WTC11 (cell line): ENCODE data around the gene PDCD5. TPM values are rescaled to one million over a fixed set of nuclear protein-coding genes. Genes with fewer than 3 reads are reported as not detected.

ENCODE experiments used
- ATAC-seq: fragments of 200-7000 bp; cut with Tn5 transposase; 2 replicates; pipeline ENCODE4 v1.10.0; 2021; ENCODE audit warnings: mild to moderate bottlenecking, moderate library complexity
- CTCF ChIA-PET: fragments of 300-600 bp; sonication (Branson Sonifier 250); formaldehyde crosslinking; loops from one replicate; lab custom pipeline; 2021; ENCODE audit warnings: antibody characterized with exemption; lab: Charles Lee
- POLR2A ChIA-PET: fragments of 350-600 bp; sonication (Branson Sonifier 250); formaldehyde crosslinking; loops from one replicate; lab custom pipeline; 2021; ENCODE audit warnings: antibody characterized with exemption; lab: Charles Lee
- DNase-seq: peaks from one replicate; pipeline ENCODE4 v3.0.0; 2021; ENCODE audit warnings: low spot score
- H3K27ac Mint-ChIP-seq: 2 replicates; pipeline ENCODE4 v1.8.0; 2021; ENCODE audit warnings: mixed read lengths
- H3K27me3 Mint-ChIP-seq: 2 replicates; pipeline ENCODE4 v1.8.0; 2021; ENCODE audit warnings: low read depth, mild to moderate bottlenecking, moderate library complexity, mixed read lengths
- H3K36me3 Mint-ChIP-seq: 2 replicates; pipeline ENCODE4 v1.8.0; 2021; ENCODE audit warnings: mixed read lengths
- H3K4me1 Mint-ChIP-seq: 2 replicates; pipeline ENCODE4 v1.8.0; 2022; ENCODE audit warnings: mixed read lengths
- H3K4me3 Mint-ChIP-seq: 2 replicates; pipeline ENCODE4 v1.8.0; 2021; ENCODE audit warnings: mild to moderate bottlenecking, moderate library complexity, mixed read lengths
- H3K9me3 Mint-ChIP-seq: 2 replicates; pipeline ENCODE4 v1.8.0; 2021; ENCODE audit warnings: mixed read lengths
- FOXP1 ChIP-seq: sonication (generic); formaldehyde crosslinking; IDR thresholded peaks from 2 replicates; pipeline ENCODE4 v1.8.0; 2022; ENCODE audit warnings: missing genetic modification reagents, mild to moderate bottlenecking, moderate library complexity, borderline replicate concordance
- NR2C2 ChIP-seq: sonication (generic); formaldehyde crosslinking; IDR thresholded peaks from 2 replicates; pipeline ENCODE4 v1.8.0; 2022; ENCODE audit warnings: mild to moderate bottlenecking, missing genetic modification reagents
- PRRX2 ChIP-seq: fragments of 250-450 bp; sonication (Bioruptor Pico); IDR thresholded peaks from 2 replicates; pipeline ENCODE4 v1.8.0; 2021; ENCODE audit warnings: mild to moderate bottlenecking
- RELA ChIP-seq: sonication (generic); formaldehyde crosslinking; IDR thresholded peaks from 2 replicates; pipeline ENCODE4 v1.8.1; 2022; ENCODE audit warnings: missing genetic modification reagents, mild to moderate bottlenecking, borderline replicate concordance
- SOX15 ChIP-seq: fragments of 250-450 bp; sonication (Bioruptor Pico); IDR thresholded peaks from 2 replicates; pipeline ENCODE4 v1.9.0; 2021; ENCODE audit warnings: mild to moderate bottlenecking
- TEAD1 ChIP-seq: sonication (generic); formaldehyde crosslinking; IDR thresholded peaks from 2 replicates; pipeline ENCODE4 v1.8.0; 2022; ENCODE audit warnings: mild to moderate bottlenecking, missing genetic modification reagents
- ZNF138 ChIP-seq: sonication (generic); formaldehyde crosslinking; conservative IDR thresholded peaks from 2 replicates; pipeline ENCODE4 v1.8.1; 2022; ENCODE audit warnings: mild to moderate bottlenecking, moderate library complexity, missing genetic modification reagents
- total RNA-seq: library from RNA; stranded (reverse); gene quantifications from 3 replicates; pipeline ENCODE4 v1.2.3, GENCODE V29; 2021
- TF ChIP-seq, protein P1 (sequence below): sonication (generic); formaldehyde crosslinking; IDR thresholded peaks from 2 replicates; pipeline ENCODE4 v1.8.0; 2023; ENCODE audit warnings: missing genetic modification reagents, mild to moderate bottlenecking, borderline replicate concordance
- TF ChIP-seq, protein P2 (sequence below): sonication (generic); formaldehyde crosslinking; IDR thresholded peaks from 2 replicates; pipeline ENCODE4 v1.8.1; 2023; ENCODE audit warnings: mild to moderate bottlenecking, missing genetic modification reagents
- TF ChIP-seq, protein P3 (sequence below): fragments of 250-450 bp; sonication (Bioruptor Pico); IDR thresholded peaks from 2 replicates; pipeline ENCODE4 v1.9.0; 2021; ENCODE audit warnings: mild to moderate bottlenecking, borderline replicate concordance
- TF ChIP-seq, protein P4 (sequence below): sonication (generic); formaldehyde crosslinking; IDR thresholded peaks from 2 replicates; pipeline ENCODE4 v1.8.1; 2023; ENCODE audit warnings: mild to moderate bottlenecking, missing genetic modification reagents, moderate library complexity
- TF ChIP-seq, protein P5 (sequence below): sonication (generic); formaldehyde crosslinking; IDR thresholded peaks from 2 replicates; pipeline ENCODE4 v1.8.0; 2022; ENCODE audit warnings: mild to moderate bottlenecking, missing genetic modification reagents
- TF ChIP-seq, protein P6 (sequence below): fragments of 250-450 bp; sonication (Bioruptor Pico); IDR thresholded peaks from 2 replicates; pipeline ENCODE4 v1.8.0; 2021; ENCODE audit warnings: mild to moderate bottlenecking
- TF ChIP-seq, protein P7 (sequence below): sonication (generic); formaldehyde crosslinking; IDR thresholded peaks from 2 replicates; pipeline ENCODE4 v1.8.1; 2023; ENCODE audit warnings: mild to moderate bottlenecking, missing genetic modification reagents, moderate library complexity
- TF ChIP-seq, protein P8 (sequence below): sonication (generic); formaldehyde crosslinking; IDR thresholded peaks from 2 replicates; pipeline ENCODE4 v1.8.1; 2023; ENCODE audit warnings: mild to moderate bottlenecking, moderate library complexity, missing genetic modification reagents

PDCD5 gene
- total RNA-seq, 1 experiment from 2014 or later = 89.5 TPM

DNA sequence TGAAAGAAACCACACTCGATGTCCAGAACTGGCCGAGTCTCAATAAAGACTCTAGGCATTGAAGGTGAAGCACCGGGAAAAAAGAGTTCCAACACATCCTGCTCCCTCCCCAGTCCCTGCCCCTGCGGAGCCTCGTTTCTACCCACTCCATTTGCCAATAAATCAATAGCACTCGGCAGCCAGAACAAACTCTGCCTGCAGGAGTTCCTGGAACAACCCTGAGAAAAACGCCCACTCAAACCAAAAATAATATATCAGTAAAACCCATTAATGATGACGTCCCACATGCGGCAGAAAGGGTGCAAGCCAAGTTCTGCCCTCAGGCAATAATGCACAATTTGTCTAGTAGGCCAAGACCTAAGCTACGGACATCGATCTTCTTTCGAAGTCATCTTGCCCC is 41.0 kb downstream of the PDCD5 start (continued):
- TF ChIP-seq, protein P1, sequence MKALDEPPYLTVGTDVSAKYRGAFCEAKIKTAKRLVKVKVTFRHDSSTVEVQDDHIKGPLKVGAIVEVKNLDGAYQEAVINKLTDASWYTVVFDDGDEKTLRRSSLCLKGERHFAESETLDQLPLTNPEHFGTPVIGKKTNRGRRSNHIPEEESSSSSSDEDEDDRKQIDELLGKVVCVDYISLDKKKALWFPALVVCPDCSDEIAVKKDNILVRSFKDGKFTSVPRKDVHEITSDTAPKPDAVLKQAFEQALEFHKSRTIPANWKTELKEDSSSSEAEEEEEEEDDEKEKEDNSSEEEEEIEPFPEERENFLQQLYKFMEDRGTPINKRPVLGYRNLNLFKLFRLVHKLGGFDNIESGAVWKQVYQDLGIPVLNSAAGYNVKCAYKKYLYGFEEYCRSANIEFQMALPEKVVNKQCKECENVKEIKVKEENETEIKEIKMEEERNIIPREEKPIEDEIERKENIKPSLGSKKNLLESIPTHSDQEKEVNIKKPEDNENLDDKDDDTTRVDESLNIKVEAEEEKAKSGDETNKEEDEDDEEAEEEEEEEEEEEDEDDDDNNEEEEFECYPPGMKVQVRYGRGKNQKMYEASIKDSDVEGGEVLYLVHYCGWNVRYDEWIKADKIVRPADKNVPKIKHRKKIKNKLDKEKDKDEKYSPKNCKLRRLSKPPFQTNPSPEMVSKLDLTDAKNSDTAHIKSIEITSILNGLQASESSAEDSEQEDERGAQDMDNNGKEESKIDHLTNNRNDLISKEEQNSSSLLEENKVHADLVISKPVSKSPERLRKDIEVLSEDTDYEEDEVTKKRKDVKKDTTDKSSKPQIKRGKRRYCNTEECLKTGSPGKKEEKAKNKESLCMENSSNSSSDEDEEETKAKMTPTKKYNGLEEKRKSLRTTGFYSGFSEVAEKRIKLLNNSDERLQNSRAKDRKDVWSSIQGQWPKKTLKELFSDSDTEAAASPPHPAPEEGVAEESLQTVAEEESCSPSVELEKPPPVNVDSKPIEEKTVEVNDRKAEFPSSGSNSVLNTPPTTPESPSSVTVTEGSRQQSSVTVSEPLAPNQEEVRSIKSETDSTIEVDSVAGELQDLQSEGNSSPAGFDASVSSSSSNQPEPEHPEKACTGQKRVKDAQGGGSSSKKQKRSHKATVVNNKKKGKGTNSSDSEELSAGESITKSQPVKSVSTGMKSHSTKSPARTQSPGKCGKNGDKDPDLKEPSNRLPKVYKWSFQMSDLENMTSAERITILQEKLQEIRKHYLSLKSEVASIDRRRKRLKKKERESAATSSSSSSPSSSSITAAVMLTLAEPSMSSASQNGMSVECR = no peak
- TF ChIP-seq ZNF138 (CRISPR knock-in tag) = no peak
- TF ChIP-seq, protein P2, sequence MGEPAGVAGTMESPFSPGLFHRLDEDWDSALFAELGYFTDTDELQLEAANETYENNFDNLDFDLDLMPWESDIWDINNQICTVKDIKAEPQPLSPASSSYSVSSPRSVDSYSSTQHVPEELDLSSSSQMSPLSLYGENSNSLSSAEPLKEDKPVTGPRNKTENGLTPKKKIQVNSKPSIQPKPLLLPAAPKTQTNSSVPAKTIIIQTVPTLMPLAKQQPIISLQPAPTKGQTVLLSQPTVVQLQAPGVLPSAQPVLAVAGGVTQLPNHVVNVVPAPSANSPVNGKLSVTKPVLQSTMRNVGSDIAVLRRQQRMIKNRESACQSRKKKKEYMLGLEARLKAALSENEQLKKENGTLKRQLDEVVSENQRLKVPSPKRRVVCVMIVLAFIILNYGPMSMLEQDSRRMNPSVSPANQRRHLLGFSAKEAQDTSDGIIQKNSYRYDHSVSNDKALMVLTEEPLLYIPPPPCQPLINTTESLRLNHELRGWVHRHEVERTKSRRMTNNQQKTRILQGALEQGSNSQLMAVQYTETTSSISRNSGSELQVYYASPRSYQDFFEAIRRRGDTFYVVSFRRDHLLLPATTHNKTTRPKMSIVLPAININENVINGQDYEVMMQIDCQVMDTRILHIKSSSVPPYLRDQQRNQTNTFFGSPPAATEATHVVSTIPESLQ (CRISPR knock-in tag) = no peak
- TF ChIP-seq, protein P3, sequence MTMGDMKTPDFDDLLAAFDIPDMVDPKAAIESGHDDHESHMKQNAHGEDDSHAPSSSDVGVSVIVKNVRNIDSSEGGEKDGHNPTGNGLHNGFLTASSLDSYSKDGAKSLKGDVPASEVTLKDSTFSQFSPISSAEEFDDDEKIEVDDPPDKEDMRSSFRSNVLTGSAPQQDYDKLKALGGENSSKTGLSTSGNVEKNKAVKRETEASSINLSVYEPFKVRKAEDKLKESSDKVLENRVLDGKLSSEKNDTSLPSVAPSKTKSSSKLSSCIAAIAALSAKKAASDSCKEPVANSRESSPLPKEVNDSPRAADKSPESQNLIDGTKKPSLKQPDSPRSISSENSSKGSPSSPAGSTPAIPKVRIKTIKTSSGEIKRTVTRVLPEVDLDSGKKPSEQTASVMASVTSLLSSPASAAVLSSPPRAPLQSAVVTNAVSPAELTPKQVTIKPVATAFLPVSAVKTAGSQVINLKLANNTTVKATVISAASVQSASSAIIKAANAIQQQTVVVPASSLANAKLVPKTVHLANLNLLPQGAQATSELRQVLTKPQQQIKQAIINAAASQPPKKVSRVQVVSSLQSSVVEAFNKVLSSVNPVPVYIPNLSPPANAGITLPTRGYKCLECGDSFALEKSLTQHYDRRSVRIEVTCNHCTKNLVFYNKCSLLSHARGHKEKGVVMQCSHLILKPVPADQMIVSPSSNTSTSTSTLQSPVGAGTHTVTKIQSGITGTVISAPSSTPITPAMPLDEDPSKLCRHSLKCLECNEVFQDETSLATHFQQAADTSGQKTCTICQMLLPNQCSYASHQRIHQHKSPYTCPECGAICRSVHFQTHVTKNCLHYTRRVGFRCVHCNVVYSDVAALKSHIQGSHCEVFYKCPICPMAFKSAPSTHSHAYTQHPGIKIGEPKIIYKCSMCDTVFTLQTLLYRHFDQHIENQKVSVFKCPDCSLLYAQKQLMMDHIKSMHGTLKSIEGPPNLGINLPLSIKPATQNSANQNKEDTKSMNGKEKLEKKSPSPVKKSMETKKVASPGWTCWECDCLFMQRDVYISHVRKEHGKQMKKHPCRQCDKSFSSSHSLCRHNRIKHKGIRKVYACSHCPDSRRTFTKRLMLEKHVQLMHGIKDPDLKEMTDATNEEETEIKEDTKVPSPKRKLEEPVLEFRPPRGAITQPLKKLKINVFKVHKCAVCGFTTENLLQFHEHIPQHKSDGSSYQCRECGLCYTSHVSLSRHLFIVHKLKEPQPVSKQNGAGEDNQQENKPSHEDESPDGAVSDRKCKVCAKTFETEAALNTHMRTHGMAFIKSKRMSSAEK = no peak

DNA sequence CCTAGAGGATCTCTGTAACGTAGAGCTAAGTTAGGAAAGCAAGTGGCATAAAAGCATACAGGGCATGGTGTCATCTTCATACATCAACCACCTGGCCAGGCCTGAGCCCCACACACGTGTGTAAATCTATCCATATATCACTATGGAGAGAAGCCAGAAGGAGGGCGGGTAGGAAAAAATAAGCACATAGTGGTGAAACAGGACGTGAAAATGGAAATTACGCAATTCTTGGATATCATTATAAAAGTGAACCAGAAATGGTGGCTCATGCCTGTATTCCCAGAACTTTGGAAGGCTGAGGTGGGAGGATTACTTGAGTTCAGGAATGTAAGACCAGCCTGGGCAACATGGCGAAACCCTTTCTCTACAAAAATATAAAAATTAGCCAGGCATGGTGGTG is 43.4 kb downstream of the PDCD5 start:
- H3K36me3 Mint-ChIP-seq = peaks cover 51% of the 10 kb centered on the region
- H3K27ac Mint-ChIP-seq = no peak overlapping the region
- CTCF ChIA-PET = no interaction called here
- TF ChIP-seq RELA (CRISPR knock-in tag) (no peak), SOX15 (CRISPR knock-in tag) (no peak), PRRX2 (no peak), FOXP1 (CRISPR knock-in tag) (no peak), NR2C2 (CRISPR knock-in tag) (no peak), TEAD1 (CRISPR knock-in tag) (no peak)
- TF ChIP-seq, protein P4, sequence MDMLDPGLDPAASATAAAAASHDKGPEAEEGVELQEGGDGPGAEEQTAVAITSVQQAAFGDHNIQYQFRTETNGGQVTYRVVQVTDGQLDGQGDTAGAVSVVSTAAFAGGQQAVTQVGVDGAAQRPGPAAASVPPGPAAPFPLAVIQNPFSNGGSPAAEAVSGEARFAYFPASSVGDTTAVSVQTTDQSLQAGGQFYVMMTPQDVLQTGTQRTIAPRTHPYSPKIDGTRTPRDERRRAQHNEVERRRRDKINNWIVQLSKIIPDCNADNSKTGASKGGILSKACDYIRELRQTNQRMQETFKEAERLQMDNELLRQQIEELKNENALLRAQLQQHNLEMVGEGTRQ (CRISPR knock-in tag) = no peak
- TF ChIP-seq, protein P5, sequence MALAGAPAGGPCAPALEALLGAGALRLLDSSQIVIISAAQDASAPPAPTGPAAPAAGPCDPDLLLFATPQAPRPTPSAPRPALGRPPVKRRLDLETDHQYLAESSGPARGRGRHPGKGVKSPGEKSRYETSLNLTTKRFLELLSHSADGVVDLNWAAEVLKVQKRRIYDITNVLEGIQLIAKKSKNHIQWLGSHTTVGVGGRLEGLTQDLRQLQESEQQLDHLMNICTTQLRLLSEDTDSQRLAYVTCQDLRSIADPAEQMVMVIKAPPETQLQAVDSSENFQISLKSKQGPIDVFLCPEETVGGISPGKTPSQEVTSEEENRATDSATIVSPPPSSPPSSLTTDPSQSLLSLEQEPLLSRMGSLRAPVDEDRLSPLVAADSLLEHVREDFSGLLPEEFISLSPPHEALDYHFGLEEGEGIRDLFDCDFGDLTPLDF (CRISPR knock-in tag) = no peak
- TF ChIP-seq, protein P6, sequence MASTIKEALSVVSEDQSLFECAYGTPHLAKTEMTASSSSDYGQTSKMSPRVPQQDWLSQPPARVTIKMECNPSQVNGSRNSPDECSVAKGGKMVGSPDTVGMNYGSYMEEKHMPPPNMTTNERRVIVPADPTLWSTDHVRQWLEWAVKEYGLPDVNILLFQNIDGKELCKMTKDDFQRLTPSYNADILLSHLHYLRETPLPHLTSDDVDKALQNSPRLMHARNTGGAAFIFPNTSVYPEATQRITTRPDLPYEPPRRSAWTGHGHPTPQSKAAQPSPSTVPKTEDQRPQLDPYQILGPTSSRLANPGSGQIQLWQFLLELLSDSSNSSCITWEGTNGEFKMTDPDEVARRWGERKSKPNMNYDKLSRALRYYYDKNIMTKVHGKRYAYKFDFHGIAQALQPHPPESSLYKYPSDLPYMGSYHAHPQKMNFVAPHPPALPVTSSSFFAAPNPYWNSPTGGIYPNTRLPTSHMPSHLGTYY (CRISPR knock-in tag) = no peak
- TF ChIP-seq, protein P7, sequence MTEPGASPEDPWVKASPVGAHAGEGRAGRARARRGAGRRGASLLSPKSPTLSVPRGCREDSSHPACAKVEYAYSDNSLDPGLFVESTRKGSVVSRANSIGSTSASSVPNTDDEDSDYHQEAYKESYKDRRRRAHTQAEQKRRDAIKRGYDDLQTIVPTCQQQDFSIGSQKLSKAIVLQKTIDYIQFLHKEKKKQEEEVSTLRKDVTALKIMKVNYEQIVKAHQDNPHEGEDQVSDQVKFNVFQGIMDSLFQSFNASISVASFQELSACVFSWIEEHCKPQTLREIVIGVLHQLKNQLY = no peak
- TF ChIP-seq, protein P8, sequence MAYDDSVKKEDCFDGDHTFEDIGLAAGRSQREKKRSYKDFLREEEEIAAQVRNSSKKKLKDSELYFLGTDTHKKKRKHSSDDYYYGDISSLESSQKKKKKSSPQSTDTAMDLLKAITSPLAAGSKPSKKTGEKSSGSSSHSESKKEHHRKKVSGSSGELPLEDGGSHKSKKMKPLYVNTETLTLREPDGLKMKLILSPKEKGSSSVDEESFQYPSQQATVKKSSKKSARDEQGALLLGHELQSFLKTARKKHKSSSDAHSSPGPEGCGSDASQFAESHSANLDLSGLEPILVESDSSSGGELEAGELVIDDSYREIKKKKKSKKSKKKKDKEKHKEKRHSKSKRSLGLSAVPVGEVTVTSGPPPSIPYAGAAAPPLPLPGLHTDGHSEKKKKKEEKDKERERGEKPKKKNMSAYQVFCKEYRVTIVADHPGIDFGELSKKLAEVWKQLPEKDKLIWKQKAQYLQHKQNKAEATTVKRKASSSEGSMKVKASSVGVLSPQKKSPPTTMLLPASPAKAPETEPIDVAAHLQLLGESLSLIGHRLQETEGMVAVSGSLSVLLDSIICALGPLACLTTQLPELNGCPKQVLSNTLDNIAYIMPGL (CRISPR knock-in tag) = no peak

More for the DNA sequence above, 43.4 kb downstream of the PDCD5 start:
- no peak for DNase-seq
- Mint-ChIP-seq H3K27me3 (no peaks in the 10 kb centered on the region), H3K9me3 (no peaks in the 10 kb centered on the region), H3K4me1 (no peaks in the 10 kb centered on the region), H3K4me3 (no peak overlapping the region)
- no peak for ATAC-seq
- POLR2A ChIA-PET = no interaction called here
